Adipose tissue (tissue), 3 donors: ENCODE data around the gene SYCP2. TPM values are rescaled to one million over a fixed set of nuclear protein-coding genes. Genes with fewer than 3 reads are reported as not detected.
"Not testable (repeated sequence)": the region's sequence is repeated elsewhere in the genome, so short reads cannot be mapped to it uniquely, and the experiment has no call there.

ENCODE experiments used
- H3K27ac ChIP-seq: one replicate; pipeline ENCODE4 v1.5.1; 2013; ENCODE audit warnings: low read depth, low read length
- WGBS, 3 donors: extraction: QIAGEN DNeasy Blood & Tissue Kit; methylation state at CpG; one replicate each; pipeline ENCODE4 v1.1.7; 2013; 5-methylcytosine and 5-hydroxymethylcytosine counted together
- polyA plus RNA-seq, 3 donors: library from polyadenylated mRNA; stranded (reverse); fragments of 200-250 nt; gene quantifications; one replicate each; pipeline ENCODE4 v1.2.3, GENCODE V29; 2013
- donor health status: healthy with polysubstance abuse.
- donor health status: Bipolar disorder and iron deficiency.
- donor health status: healthy.

The SYCP2 gene
- polyA plus RNA-seq, 3 donors, result 1.0 to 8.1 (median 1.2) TPM

GRCh38 chr20:59925359-59925758 is 8.1 kb downstream of the SYCP2 start:
- WGBS, 3 donors, result 33 to 95% (median 74%) methylated on average over 1 of the region's 1 CpG
- H3K27ac ChIP-seq, result no peak overlapping the region

- 77 to 94% (median 88%) methylated on average over 1 of the region's 1 CpG for WGBS, 3 donors
- no peak overlapping the region for H3K27ac ChIP-seq
Observed at GRCh38 chr20:59923514-59923913, 9.9 kb downstream of the SYCP2 start.

- no peak overlapping the region for H3K27ac ChIP-seq
Observed at GRCh38 chr20:59920944-59921343, 12.5 kb downstream of the SYCP2 start.

- no peak overlapping the region for H3K27ac ChIP-seq
- 50 to 83% (median 69%) methylated on average over 4 of the region's 4 CpGs for WGBS, 3 donors
Observed at GRCh38 chr20:59912609-59913008, 20.8 kb downstream of the SYCP2 start.

- 76 to 91% (median 83%) methylated on average over 2 of the region's 2 CpGs for WGBS, 3 donors
- H3K27ac ChIP-seq, result no peak overlapping the region
Observed at GRCh38 chr20:59911041-59911440, 22.4 kb downstream of the SYCP2 start.

GRCh38 chr20:59908855-59909254 is 24.6 kb downstream of the SYCP2 start:
- H3K27ac ChIP-seq, result no peak overlapping the region
- 83 to 94% (median 89%) methylated on average over 5 of the region's 5 CpGs for WGBS, 3 donors

GRCh38 chr20:59903621-59904020 is 29.8 kb downstream of the SYCP2 start:
- WGBS, 3 donors, result 91 to 96% (median 96%) methylated on average over 1 of the region's 1 CpG

GRCh38 chr20:59902470-59902869 is 31.0 kb downstream of the SYCP2 start:
- WGBS, 3 donors, result 94 to 97% (median 96%) methylated on average over 3 of the region's 3 CpGs
- H3K27ac ChIP-seq, result no peak overlapping the region

More at GRCh38 chr20:59903621-59904020, 29.8 kb downstream of the SYCP2 start:
- no peak overlapping the region for H3K27ac ChIP-seq

- H3K27ac ChIP-seq, result no peak overlapping the region
- 50 to 94% (median 88%) methylated on average over 1 of the region's 1 CpG for WGBS, 3 donors
Observed at GRCh38 chr20:59895908-59896307, 37.5 kb downstream of the SYCP2 start.

- WGBS, 3 donors, result 60 to 89% (median 78%) methylated on average over 1 of the region's 1 CpG
- H3K27ac ChIP-seq, result no peak overlapping the region
Observed at GRCh38 chr20:59891581-59891980, 41.9 kb downstream of the SYCP2 start.

- WGBS, 3 donors, result 87 to 93% (median 91%) methylated on average over 2 of the region's 2 CpGs
- not testable (repeated sequence) for H3K27ac ChIP-seq
Observed at GRCh38 chr20:59890035-59890434, 43.4 kb downstream of the SYCP2 start.

- WGBS, 3 donors, result 96 to 98% (median 97%) methylated on average over 1 of the region's 1 CpG
- no peak overlapping the region for H3K27ac ChIP-seq
Observed at GRCh38 chr20:59888050-59888449, 45.4 kb downstream of the SYCP2 start.

- 90 to 95% (median 94%) methylated on average over 3 of the region's 3 CpGs for WGBS, 3 donors
- H3K27ac ChIP-seq, result no peak overlapping the region
Observed at GRCh38 chr20:59884494-59884893, 48.9 kb downstream of the SYCP2 start.

- 91 to 93% (median 92%) methylated on average over 1 of the region's 1 CpG for WGBS, 3 donors
- no peak overlapping the region for H3K27ac ChIP-seq
Observed at GRCh38 chr20:59880198-59880597, 53.2 kb downstream of the SYCP2 start.

GRCh38 chr20:59873409-59873808 is 60.0 kb downstream of the SYCP2 start:
- no peak overlapping the region for H3K27ac ChIP-seq
- 63 to 90% (median 71%) methylated on average over 1 of the region's 1 CpG for WGBS, 3 donors

GRCh38 chr20:59871096-59871495 is 62.3 kb downstream of the SYCP2 start:
- H3K27ac ChIP-seq, result no peak overlapping the region
- WGBS, 3 donors, result 54 to 93% (median 70%) methylated on average over 1 of the region's 1 CpG

- no peak overlapping the region for H3K27ac ChIP-seq
- 86 to 94% (median 92%) methylated on average over 3 of the region's 3 CpGs for WGBS, 3 donors
Observed at GRCh38 chr20:59866338-59866737, 67.1 kb downstream of the SYCP2 start.

GRCh38 chr20:59864726-59865125 is 68.7 kb downstream of the SYCP2 start:
- WGBS, 3 donors, result 91 to 100% (median 94%) methylated on average over 1 of the region's 1 CpG
- H3K27ac ChIP-seq, result no peak overlapping the region

- H3K27ac ChIP-seq, result no peak overlapping the region
- 79 to 91% (median 82%) methylated on average over 3 of the region's 3 CpGs for WGBS, 3 donors
Observed at GRCh38 chr20:59863058-59863457, 70.4 kb downstream of the SYCP2 start.

GRCh38 chr20:59861401-59861800 is 72.0 kb downstream of the SYCP2 start:
- H3K27ac ChIP-seq, result no peak overlapping the region
- WGBS, 3 donors, result 67 to 75% (median 70%) methylated on average over 4 of the region's 4 CpGs

- H3K27ac ChIP-seq, result no peak overlapping the region
- WGBS, 3 donors, result 87 to 95% (median 91%) methylated on average over 5 of the region's 5 CpGs
Observed at GRCh38 chr20:59858425-59858824, 75.0 kb downstream of the SYCP2 start.
